ENCODE measurements around the gene CXCL9. TPM values are rescaled to one million over a fixed set of nuclear protein-coding genes. Genes with fewer than 3 reads are reported as not detected.
"Not testable (repeated sequence)": the region's sequence is repeated elsewhere in the genome, so short reads cannot be mapped to it uniquely, and the experiment has no call there.

Gene CXCL9
- total RNA-seq, 1 donor from 2014 or later = 1.4 TPM

GRCh38 chr4:75985116-75985515 lies 22.2 kb downstream of the CXCL9 start:
- no peak overlapping the region for H3K27ac ChIP-seq
- intact Hi-C loops (cut with DNase I) = no loop called here
- peaks cover 18% of the 10 kb centered on the region for H3K36me3 ChIP-seq
- no peak overlapping the region for H3K4me3 ChIP-seq
- no peak for ATAC-seq
- no peaks in the 10 kb centered on the region for H3K27me3 ChIP-seq
- no peak for TF ChIP-seq CTCF (IDR thresholded peaks at IDR 0.05)
- peaks cover 17% of the 10 kb centered on the region for H3K4me1 ChIP-seq
- no peaks in the 10 kb centered on the region for H3K9me3 ChIP-seq
- DNase-seq = no peak

GRCh38 chr4:75980576-75980975 lies 26.7 kb downstream of the CXCL9 start:
- DNase-seq (no peak), ATAC-seq (no peak)
- Histone ChIP-seq H3K36me3 (peaks cover 62% of the 10 kb centered on the region), H3K9me3 (no peaks in the 10 kb centered on the region), H3K27me3 (no peaks in the 10 kb centered on the region), H3K4me1 (no peaks in the 10 kb centered on the region), H3K4me3 (no peak overlapping the region), H3K27ac (no peak overlapping the region)
- intact Hi-C loops (cut with DNase I) = no loop called here
- no peak for TF ChIP-seq CTCF (IDR thresholded peaks at IDR 0.05)

GRCh38 chr4:75976177-75976576 lies 31.1 kb downstream of the CXCL9 start:
- no peaks in the 10 kb centered on the region for H3K4me1 ChIP-seq
- no peaks in the 10 kb centered on the region for H3K27me3 ChIP-seq
- H3K36me3 ChIP-seq = peaks cover 98% of the 10 kb centered on the region
- intact Hi-C loops (cut with DNase I) = no loop called here
- DNase-seq = no peak
- H3K9me3 ChIP-seq = no peaks in the 10 kb centered on the region
- no peak overlapping the region for H3K27ac ChIP-seq
- TF ChIP-seq CTCF (IDR thresholded peaks at IDR 0.05) = no peak
- no peak for ATAC-seq
- H3K4me3 ChIP-seq = no peak overlapping the region

- Histone ChIP-seq H3K27me3 (no peaks in the 10 kb centered on the region), H3K4me1 (no peaks in the 10 kb centered on the region), H3K9me3 (no peaks in the 10 kb centered on the region), H3K4me3 (no peak overlapping the region), H3K36me3 (peaks cover 99% of the 10 kb centered on the region), H3K27ac (no peak overlapping the region)
- no peak for TF ChIP-seq CTCF (IDR thresholded peaks at IDR 0.05)
- ATAC-seq = no peak
- intact Hi-C loops (cut with DNase I) = no loop called here
- DNase-seq = no peak
Measured at GRCh38 chr4:75973766-75974165, 33.5 kb downstream of the CXCL9 start.

- no peaks in the 10 kb centered on the region for H3K4me1 ChIP-seq
- no peak overlapping the region for H3K27ac ChIP-seq
- DNase-seq (no peak), ATAC-seq (no peak)
- no peaks in the 10 kb centered on the region for H3K9me3 ChIP-seq
- TF ChIP-seq CTCF (IDR thresholded peaks at IDR 0.05) = no peak
- H3K36me3 ChIP-seq = peaks cover 97% of the 10 kb centered on the region
- intact Hi-C loops (cut with DNase I) = no loop called here
- no peaks in the 10 kb centered on the region for H3K27me3 ChIP-seq
- H3K4me3 ChIP-seq = no peak overlapping the region
Measured at GRCh38 chr4:75968084-75968483, 39.2 kb downstream of the CXCL9 start.

GRCh38 chr4:75963558-75963957 lies 43.8 kb downstream of the CXCL9 start:
- no peaks in the 10 kb centered on the region for H3K27me3 ChIP-seq
- no peak overlapping the region for H3K27ac ChIP-seq
- no peak for ATAC-seq
- no peak for TF ChIP-seq CTCF (IDR thresholded peaks at IDR 0.05)
- H3K9me3 ChIP-seq = no peaks in the 10 kb centered on the region
- no peak overlapping the region for H3K4me3 ChIP-seq
- no peak for DNase-seq
- intact Hi-C loops (cut with DNase I) = no loop called here
- H3K36me3 ChIP-seq = peaks cover 80% of the 10 kb centered on the region
- H3K4me1 ChIP-seq = no peaks in the 10 kb centered on the region

- peaks cover 80% of the 10 kb centered on the region for H3K36me3 ChIP-seq
Measured at GRCh38 chr4:75962072-75962471, 45.2 kb downstream of the CXCL9 start.

GRCh38 chr4:75958546-75958945 lies 48.8 kb downstream of the CXCL9 start:
- H3K4me3 ChIP-seq; DNase-seq; ATAC-seq; H3K27ac ChIP-seq; H3K27me3 ChIP-seq; H3K4me1 ChIP-seq; intact Hi-C loops (cut with DNase I); H3K9me3 ChIP-seq: not testable (repeated sequence)
- peaks cover 82% of the 10 kb centered on the region for H3K36me3 ChIP-seq

More at GRCh38 chr4:75962072-75962471, 45.2 kb downstream of the CXCL9 start:
- intact Hi-C loops (cut with DNase I); H3K27ac ChIP-seq; ATAC-seq; H3K4me1 ChIP-seq; H3K9me3 ChIP-seq; DNase-seq; H3K27me3 ChIP-seq; H3K4me3 ChIP-seq: not testable (repeated sequence)

- H3K27me3 ChIP-seq; H3K27ac ChIP-seq; intact Hi-C loops (cut with DNase I); ATAC-seq; H3K4me1 ChIP-seq; H3K4me3 ChIP-seq; DNase-seq; H3K9me3 ChIP-seq: not testable (repeated sequence)
- H3K36me3 ChIP-seq = peaks cover 99% of the 10 kb centered on the region
Measured at GRCh38 chr4:75954811-75955210, 52.5 kb downstream of the CXCL9 start.

Data from upper lobe of right lung (tissue), 1 donor.